Breast epithelium (tissue), 3 donors: ENCODE measurements around the gene FYB2.

ENCODE experiments used
- POLR2A ChIP-seq: fragments of 450-650 bp; IDR thresholded peaks from one replicate; pipeline ENCODE4 v1.6.1; 2016; ENCODE audit warnings: antibody characterized with exemption, mild to moderate bottlenecking, moderate library complexity
- POLR2AphosphoS5 ChIP-seq, 3 donors: sonication (generic); formaldehyde crosslinking; IDR thresholded peaks; one replicate each; pipeline ENCODE4 v1.6.1; 2017; ENCODE audit warnings: antibody characterized with exemption in 3 of 3
- TF ChIP-seq, protein P1 (sequence below), 3 donors: fragments of 450-650 bp; IDR thresholded peaks; one replicate each; pipeline ENCODE4 v1.5.1; 2016 to 2017; ENCODE audit warnings: antibody characterized with exemption in 3 of 3, mild to moderate bottlenecking in 3 of 3, moderate library complexity in 3 of 3

DNA sequence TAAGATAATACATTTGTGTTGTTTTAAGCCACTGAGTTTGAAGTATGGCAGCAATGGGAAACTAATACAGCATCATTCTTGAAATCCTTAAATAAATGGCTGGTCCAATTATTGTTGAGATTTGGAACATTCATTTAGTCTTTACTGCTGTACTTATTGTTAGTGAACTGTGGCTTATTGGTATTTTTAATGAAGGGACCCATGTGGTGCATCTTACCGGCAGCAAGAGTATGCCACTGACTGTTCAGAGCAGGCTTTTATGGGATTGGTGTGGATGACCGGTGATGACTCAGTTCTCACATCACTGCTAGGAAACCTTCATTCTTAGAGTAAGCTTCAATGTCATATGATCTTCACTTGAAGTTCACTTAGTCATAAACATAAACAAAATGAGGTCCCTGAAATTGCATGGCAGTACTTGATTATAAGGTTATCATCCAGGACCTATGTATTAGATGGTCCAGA is 142.6 kb downstream of the FYB2 start:
- TF ChIP-seq POLR2A (no peak), POLR2AphosphoS5 (IDR thresholded peaks at IDR 0.05) (no peak)
- TF ChIP-seq, protein P1, sequence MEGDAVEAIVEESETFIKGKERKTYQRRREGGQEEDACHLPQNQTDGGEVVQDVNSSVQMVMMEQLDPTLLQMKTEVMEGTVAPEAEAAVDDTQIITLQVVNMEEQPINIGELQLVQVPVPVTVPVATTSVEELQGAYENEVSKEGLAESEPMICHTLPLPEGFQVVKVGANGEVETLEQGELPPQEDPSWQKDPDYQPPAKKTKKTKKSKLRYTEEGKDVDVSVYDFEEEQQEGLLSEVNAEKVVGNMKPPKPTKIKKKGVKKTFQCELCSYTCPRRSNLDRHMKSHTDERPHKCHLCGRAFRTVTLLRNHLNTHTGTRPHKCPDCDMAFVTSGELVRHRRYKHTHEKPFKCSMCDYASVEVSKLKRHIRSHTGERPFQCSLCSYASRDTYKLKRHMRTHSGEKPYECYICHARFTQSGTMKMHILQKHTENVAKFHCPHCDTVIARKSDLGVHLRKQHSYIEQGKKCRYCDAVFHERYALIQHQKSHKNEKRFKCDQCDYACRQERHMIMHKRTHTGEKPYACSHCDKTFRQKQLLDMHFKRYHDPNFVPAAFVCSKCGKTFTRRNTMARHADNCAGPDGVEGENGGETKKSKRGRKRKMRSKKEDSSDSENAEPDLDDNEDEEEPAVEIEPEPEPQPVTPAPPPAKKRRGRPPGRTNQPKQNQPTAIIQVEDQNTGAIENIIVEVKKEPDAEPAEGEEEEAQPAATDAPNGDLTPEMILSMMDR (IDR thresholded peaks at IDR 0.05): no peak
